ENCODE data around the gene LUC7L2.

GRCh38 chr7:139384611-139385010 is 24.9 kb downstream of the LUC7L2 start:
- TF ChIP-seq, protein P1, sequence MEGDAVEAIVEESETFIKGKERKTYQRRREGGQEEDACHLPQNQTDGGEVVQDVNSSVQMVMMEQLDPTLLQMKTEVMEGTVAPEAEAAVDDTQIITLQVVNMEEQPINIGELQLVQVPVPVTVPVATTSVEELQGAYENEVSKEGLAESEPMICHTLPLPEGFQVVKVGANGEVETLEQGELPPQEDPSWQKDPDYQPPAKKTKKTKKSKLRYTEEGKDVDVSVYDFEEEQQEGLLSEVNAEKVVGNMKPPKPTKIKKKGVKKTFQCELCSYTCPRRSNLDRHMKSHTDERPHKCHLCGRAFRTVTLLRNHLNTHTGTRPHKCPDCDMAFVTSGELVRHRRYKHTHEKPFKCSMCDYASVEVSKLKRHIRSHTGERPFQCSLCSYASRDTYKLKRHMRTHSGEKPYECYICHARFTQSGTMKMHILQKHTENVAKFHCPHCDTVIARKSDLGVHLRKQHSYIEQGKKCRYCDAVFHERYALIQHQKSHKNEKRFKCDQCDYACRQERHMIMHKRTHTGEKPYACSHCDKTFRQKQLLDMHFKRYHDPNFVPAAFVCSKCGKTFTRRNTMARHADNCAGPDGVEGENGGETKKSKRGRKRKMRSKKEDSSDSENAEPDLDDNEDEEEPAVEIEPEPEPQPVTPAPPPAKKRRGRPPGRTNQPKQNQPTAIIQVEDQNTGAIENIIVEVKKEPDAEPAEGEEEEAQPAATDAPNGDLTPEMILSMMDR (IDR thresholded peaks at IDR 0.05; ENCODE audit: low read length) = no peak
- no peak for TF ChIP-seq EZH2 (optimal IDR thresholded peaks at IDR 0.05; ENCODE audit: low read depth, low read length)

All from MM.1S (cell line).